DND-41 (cell line): ENCODE data around the gene TRMT11.
"Not testable (repeated sequence)": the region's sequence is repeated elsewhere in the genome, so short reads cannot be mapped to it uniquely, and the experiment has no call there.

Experiments used
- CTCF ChIP-seq: IDR thresholded peaks from 2 replicates; pipeline ENCODE4 v1.5.1; 2012; ENCODE audit warnings: borderline replicate concordance, low read length, moderate library complexity, mild to moderate bottlenecking; ENCODE audit not compliant: poor library complexity, severe bottlenecking; ENCODE audit errors: extremely low read depth
- EZH2 ChIP-seq: IDR thresholded peaks from 3 replicates; pipeline ENCODE4 v1.6.1; 2012; ENCODE audit warnings: borderline replicate concordance, low read depth, mild to moderate bottlenecking, moderate library complexity, low read length, inconsistent platforms; ENCODE audit not compliant: severe bottlenecking

GRCh38 chr6:126023474-126023873, 37.1 kb downstream of the TRMT11 start:
- TF ChIP-seq CTCF, EZH2: not testable (repeated sequence)
